ENCODE measurements around the gene MYO9A.

DNA sequence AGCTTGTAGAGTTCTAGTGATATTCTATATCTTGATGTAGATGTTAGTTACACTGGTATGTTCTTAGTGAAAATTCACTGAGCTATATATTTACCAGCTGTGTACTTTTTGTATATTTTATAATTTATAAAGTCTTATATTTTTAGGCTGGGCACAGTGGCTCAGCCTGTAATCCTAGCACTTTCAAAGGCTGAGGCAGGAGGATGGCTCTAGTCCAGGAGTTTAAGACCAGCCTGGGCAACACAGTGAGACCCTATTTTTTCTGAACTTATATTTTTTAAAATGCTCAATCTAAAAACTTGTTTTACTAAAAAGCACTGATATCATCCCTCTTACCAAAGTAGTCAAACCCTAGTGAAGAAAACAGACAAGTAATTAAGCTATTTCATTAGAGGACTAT is 5.1 kb downstream of the MYO9A start:
- TF ChIP-seq, protein P1, sequence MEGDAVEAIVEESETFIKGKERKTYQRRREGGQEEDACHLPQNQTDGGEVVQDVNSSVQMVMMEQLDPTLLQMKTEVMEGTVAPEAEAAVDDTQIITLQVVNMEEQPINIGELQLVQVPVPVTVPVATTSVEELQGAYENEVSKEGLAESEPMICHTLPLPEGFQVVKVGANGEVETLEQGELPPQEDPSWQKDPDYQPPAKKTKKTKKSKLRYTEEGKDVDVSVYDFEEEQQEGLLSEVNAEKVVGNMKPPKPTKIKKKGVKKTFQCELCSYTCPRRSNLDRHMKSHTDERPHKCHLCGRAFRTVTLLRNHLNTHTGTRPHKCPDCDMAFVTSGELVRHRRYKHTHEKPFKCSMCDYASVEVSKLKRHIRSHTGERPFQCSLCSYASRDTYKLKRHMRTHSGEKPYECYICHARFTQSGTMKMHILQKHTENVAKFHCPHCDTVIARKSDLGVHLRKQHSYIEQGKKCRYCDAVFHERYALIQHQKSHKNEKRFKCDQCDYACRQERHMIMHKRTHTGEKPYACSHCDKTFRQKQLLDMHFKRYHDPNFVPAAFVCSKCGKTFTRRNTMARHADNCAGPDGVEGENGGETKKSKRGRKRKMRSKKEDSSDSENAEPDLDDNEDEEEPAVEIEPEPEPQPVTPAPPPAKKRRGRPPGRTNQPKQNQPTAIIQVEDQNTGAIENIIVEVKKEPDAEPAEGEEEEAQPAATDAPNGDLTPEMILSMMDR (IDR thresholded peaks at IDR 0.05; ENCODE audit: borderline replicate concordance, extremely low read depth, low read length, poor library complexity, severe bottlenecking): no peak
- no peak for TF ChIP-seq EZH2 (IDR thresholded peaks at IDR 0.05; ENCODE audit: borderline replicate concordance, low read depth, low read length, severe bottlenecking)
